ENCODE results near the gene MAGEF1. TPM values are rescaled to one million over a fixed set of nuclear protein-coding genes. Genes with fewer than 3 reads are reported as not detected.

The MAGEF1 gene
- total and polyA plus RNA-seq, 10 of the 15 experiments (the other 5 are each of a cell fraction or from before 2014, with no cell fraction given): 2.3 to 62.2 (median 27.1) TPM

GRCh38 chr3:184690192-184690883, 21.5 kb downstream of the MAGEF1 start:
- intact Hi-C loops (cut with micrococcal nuclease; ENCODE audit: unreplicated experiment): no loop called here
- Histone ChIP-seq H2AFZ (ENCODE audit: control insufficient read depth, low read depth, low read length) (no peak overlapping the region), H3K27me3 (replicated peaks in 1 of 2; ENCODE audit: control insufficient read depth in 2 of 2, insufficient read depth in 2 of 2, low read length in 1 of 2) (peaks cover 0 to 5% of the 10 kb centered on the region in 2 experiments; a peak in 1 of 4 replicates), H3K27ac (ENCODE audit: control insufficient read depth, insufficient read depth) (no peak overlapping the region), H3K36me3 (ENCODE audit: control insufficient read depth in 2 of 2, insufficient read depth in 2 of 2, low read length in 1 of 2) (no peaks in the 10 kb centered on the region), H3K4me3 (no peak overlapping the region), H3K79me2 (ENCODE audit: control insufficient read depth, insufficient read depth, low read length) (no peaks in the 10 kb centered on the region), H3K9ac (ENCODE audit: control insufficient read depth, insufficient read depth, low read length) (no peak overlapping the region), H3K9me3 (replicated peaks; ENCODE audit: control insufficient read depth, insufficient read depth, low read length) (no peaks in the 10 kb centered on the region), H3K4me1 (ENCODE audit: control insufficient read depth, insufficient read depth, low read length) (no peaks in the 10 kb centered on the region), H3K4me2 (ENCODE audit: control insufficient read depth, insufficient read depth) (no peak overlapping the region), H4K20me1 (ENCODE audit: control insufficient read depth, insufficient read depth) (no peaks in the 10 kb centered on the region)
- TF ChIP-seq NR2F1 (conservative IDR thresholded peaks at IDR 0.05): no peak
- no peak for TF ChIP-seq REST (IDR thresholded peaks at IDR 0.05; ENCODE audit: low read depth, low read length)
- no peak for TF ChIP-seq CEBPB (IDR thresholded peaks at IDR 0.05; ENCODE audit: borderline replicate concordance in 1 of 2, low read depth in 2 of 2, low read length in 2 of 2)
- no peak for TF ChIP-seq CHD2 (IDR thresholded peaks at IDR 0.05; ENCODE audit: borderline replicate concordance, low read depth, low read length)
- TF ChIP-seq TARDBP (IDR thresholded peaks at IDR 0.05; ENCODE audit: borderline replicate concordance): no peak
- no peak for TF ChIP-seq BHLHE40 (IDR thresholded peaks at IDR 0.05; ENCODE audit: borderline replicate concordance in 1 of 2, low read depth in 2 of 2, low read length in 1 of 2)
- TF ChIP-seq HCFC1 (IDR thresholded peaks at IDR 0.05; ENCODE audit: low read length): no peak
- no peak for TF ChIP-seq ZNF384 (IDR thresholded peaks at IDR 0.05; ENCODE audit: borderline replicate concordance, low read depth, low read length)
- TF ChIP-seq IRF3 (IDR thresholded peaks at IDR 0.05): no peak
- TF ChIP-seq STAT3 (IDR thresholded peaks at IDR 0.05; ENCODE audit: low read depth, low read length): no peak
- TF ChIP-seq USF2 (IDR thresholded peaks at IDR 0.05; ENCODE audit: borderline replicate concordance, low read depth, low read length): no peak
- TF ChIP-seq TCF3 (IDR thresholded peaks at IDR 0.05; ENCODE audit: borderline replicate concordance, insufficient read depth, low read depth, low read length): no peak
- no peak for TF ChIP-seq BCL3 (IDR thresholded peaks at IDR 0.05; ENCODE audit: borderline replicate concordance, insufficient read depth, low read depth, low read length, poor library complexity, severe bottlenecking)
- no peak for TF ChIP-seq DPF2 (IDR thresholded peaks at IDR 0.05)
- TF ChIP-seq HDGF (IDR thresholded peaks at IDR 0.05): no peak
- no peak for TF ChIP-seq BMI1 (IDR thresholded peaks at IDR 0.05; ENCODE audit: borderline replicate concordance)
- in situ Hi-C loops (cut with MboI): no loop called here
- SMC1A ChIA-PET (ENCODE audit: uncharacterized antibody, unreplicated experiment): no interaction called here
- DNase-seq (ENCODE audit: low read depth, low spot score) (no peak), ATAC-seq (peak; percentile 44), FAIRE-seq (no peak)
- POLR2A ChIA-PET: no interaction called here
- WGBS (ENCODE audit: insufficient coverage, insufficient replicate concordance, low lambda C conversion rate, missing lambda C conversion rate): 32% methylated on average over 15 of the region's 16 CpGs
- CTCF ChIA-PET: interaction anchor here (0.6 kb wide), 1 partner anchor 17 kb away, joined by 5 read pairs; no protein-coding TSS in a partner anchor
- BruUV-seq (replicated peaks): no TSS peak
- RAD21 ChIA-PET (ENCODE audit: unreplicated experiment): no interaction called here

Data from GM12878 (cell line).